Hepatocyte (in vitro differentiated cells): ENCODE results near the gene ATG101.

Source experiments
- EZH2 ChIP-seq: fragments of 200-600 bp; sonication (generic); IDR thresholded peaks from 2 replicates; pipeline ENCODE4 v1.6.1; 2016; ENCODE audit warnings: antibody characterized with exemption, mild to moderate bottlenecking, borderline replicate concordance
- EZH2phosphoT487 ChIP-seq: fragments of 200-600 bp; sonication (generic); IDR thresholded peaks from one replicate; pipeline ENCODE4 v1.6.1; 2018; ENCODE audit warnings: antibody characterized with exemption, mild to moderate bottlenecking, low read depth, moderate library complexity; ENCODE audit not compliant: unreplicated experiment, severe bottlenecking

DNA sequence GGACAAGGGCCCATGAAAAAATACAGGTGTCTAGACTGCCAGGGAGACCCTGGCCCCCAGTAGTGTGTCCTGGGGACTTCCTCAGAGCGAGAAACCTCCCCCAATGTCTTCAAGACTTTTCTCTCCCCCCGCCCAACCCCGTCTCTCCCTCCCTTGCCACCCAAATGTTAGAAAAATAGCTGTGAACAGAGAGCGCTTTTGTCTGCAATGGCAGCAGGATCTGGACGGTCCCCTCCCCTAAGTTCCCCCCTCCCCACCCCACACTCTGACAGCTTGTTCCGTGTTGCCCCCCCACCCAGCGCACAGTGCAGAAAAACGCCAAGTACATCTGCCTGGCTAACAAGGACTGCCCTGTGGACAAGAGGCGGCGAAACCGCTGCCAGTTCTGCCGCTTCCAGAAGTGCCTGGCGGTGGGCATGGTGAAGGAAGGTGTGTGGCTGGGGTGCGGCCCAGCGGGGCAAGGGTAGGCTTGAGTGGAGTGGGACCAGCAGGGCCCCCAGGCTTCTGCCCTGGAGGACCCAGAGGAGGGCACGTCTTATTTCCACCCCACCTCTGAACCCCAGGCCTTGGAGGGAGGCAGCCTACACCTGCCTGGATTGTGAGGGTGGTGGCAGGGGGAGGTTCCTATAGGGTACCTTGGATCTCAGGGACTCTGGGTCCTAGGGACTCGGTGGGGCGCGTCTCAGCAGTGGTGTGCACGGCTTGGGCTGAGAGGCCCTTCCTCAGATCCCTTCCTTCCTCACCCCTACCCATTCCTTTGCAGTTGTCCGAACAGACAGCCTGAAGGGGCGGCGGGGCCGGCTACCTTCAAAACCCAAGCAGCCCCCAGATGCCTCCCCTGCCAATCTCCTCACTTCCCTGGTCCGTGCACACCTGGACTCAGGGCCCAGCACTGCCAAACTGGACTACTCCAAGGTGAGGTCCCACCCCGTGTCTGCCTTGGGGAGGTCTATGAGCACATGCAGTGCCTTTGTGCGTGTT lies 13.8 kb upstream of the ATG101 start:
- TF ChIP-seq EZH2 (no peak), EZH2phosphoT487 (no peak)
